Hepatocyte (in vitro differentiated cells): ENCODE measurements around the gene CALD1. TPM values are rescaled to one million over a fixed set of nuclear protein-coding genes. Genes with fewer than 3 reads are reported as not detected.

Source experiments
- DNase-seq: peaks from one replicate; pipeline ENCODE4 v3.0.0-alpha.2; 2016; ENCODE audit warnings: low spot score
- H2AFZ ChIP-seq: fragments of 200-600 bp; sonication (generic); 2 replicates; pipeline ENCODE4 v1.6.0; 2016; ENCODE audit warnings: antibody characterized with exemption, mild to moderate bottlenecking
- H3K27ac ChIP-seq: fragments of 200-600 bp; sonication (generic); 2 replicates; pipeline ENCODE4 v1.5.1; 2016; ENCODE audit warnings: mild to moderate bottlenecking
- H3K27me3 ChIP-seq: fragments of 200-600 bp; sonication (generic); 2 replicates; pipeline ENCODE4 v1.6.1; 2016
- H3K36me3 ChIP-seq: fragments of 200-600 bp; sonication (generic); replicated peaks from 2 replicates; pipeline ENCODE4 v1.5.1; 2016; ENCODE audit warnings: low read depth; ENCODE audit not compliant: insufficient read depth
- H3K4me1 ChIP-seq: fragments of 200-600 bp; sonication (generic); 2 replicates; pipeline ENCODE4 v1.5.1; 2016; ENCODE audit warnings: mild to moderate bottlenecking, moderate library complexity; ENCODE audit not compliant: insufficient read depth
- H3K4me2 ChIP-seq: fragments of 200-600 bp; sonication (generic); 2 replicates; pipeline ENCODE4 v1.6.0; 2016
- H3K4me3 ChIP-seq: fragments of 200-600 bp; sonication (generic); 2 replicates; pipeline ENCODE4 v1.5.1; 2016; ENCODE audit warnings: mild to moderate bottlenecking
- H3K79me2 ChIP-seq: fragments of 200-600 bp; sonication (generic); 2 replicates; pipeline ENCODE4 v1.6.0; 2017; ENCODE audit warnings: mild to moderate bottlenecking
- H3K9me2 ChIP-seq: fragments of 200-600 bp; sonication (generic); replicated peaks from 2 replicates; pipeline ENCODE4 v1.6.0; 2017; ENCODE audit warnings: mild to moderate bottlenecking; ENCODE audit not compliant: insufficient read depth
- H3K9me3 ChIP-seq: fragments of 200-600 bp; sonication (generic); 2 replicates; pipeline ENCODE4 v1.5.1; 2016; ENCODE audit warnings: low read depth, mild to moderate bottlenecking
- H4K20me1 ChIP-seq: fragments of 200-600 bp; sonication (generic); 2 replicates; pipeline ENCODE4 v1.6.0; 2016; ENCODE audit warnings: mild to moderate bottlenecking; ENCODE audit not compliant: insufficient read depth, poor library complexity, severe bottlenecking
- EZH2 ChIP-seq: fragments of 200-600 bp; sonication (generic); IDR thresholded peaks from 2 replicates; pipeline ENCODE4 v1.6.1; 2016; ENCODE audit warnings: antibody characterized with exemption, mild to moderate bottlenecking, borderline replicate concordance
- polyA plus RNA-seq: library from polyadenylated mRNA; unstranded; fragments of >200 nt; fragmentation: Nextera tagmentation; extraction: Ambion mirVana; gene quantifications from 2 replicates; pipeline ENCODE4 v1.2.1, GENCODE V29; 2016
- small RNA-seq: library from RNA; depleted of rRNA; stranded (forward); fragments of <200 nt; gene quantifications from one replicate; pipeline ENCODE3, GENCODE V24; 2014
- total RNA-seq: library from RNA; depleted of rRNA; stranded (reverse); fragments of >200 nt; gene quantifications from 2 replicates; pipeline ENCODE4 v1.2.3, GENCODE V29; 2014
- TF ChIP-seq, protein P1 (sequence below): fragments of 200-600 bp; sonication (generic); IDR thresholded peaks from 2 replicates; pipeline ENCODE4 v1.5.1; 2016; ENCODE audit warnings: antibody characterized with exemption, mild to moderate bottlenecking; ENCODE audit not compliant: poor library complexity

CALD1 gene
- total and polyA plus RNA-seq, 2 experiments from 2014 or later, result 207 to 333 TPM

DNA sequence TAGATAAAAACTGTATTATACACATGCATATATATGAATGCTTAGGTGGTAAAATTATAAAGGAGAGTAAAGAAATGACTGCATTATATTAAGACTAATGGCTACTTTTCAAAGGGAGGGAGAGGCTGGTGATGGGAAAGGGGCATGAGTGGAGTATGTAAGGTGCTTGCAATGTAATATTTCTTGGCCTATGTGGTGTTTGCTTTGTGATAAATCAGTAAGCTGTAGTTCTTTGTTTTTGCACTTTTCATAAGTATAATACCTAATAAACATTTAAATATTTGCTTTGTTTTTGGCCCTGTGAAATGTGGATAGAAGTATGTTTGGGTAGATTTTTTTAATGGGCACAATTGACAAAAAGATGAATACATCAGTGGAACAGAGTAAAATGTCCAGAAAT, 232.8 kb downstream of the CALD1 start:
- H3K27ac ChIP-seq, result no peak overlapping the region
- H4K20me1 ChIP-seq, result no peaks in the 10 kb centered on the region
- no peaks in the 10 kb centered on the region for H3K9me2 ChIP-seq
- no peak overlapping the region for H3K4me2 ChIP-seq
- no peaks in the 10 kb centered on the region for H3K27me3 ChIP-seq
- no peak overlapping the region for H2AFZ ChIP-seq
- H3K9me3 ChIP-seq, result no peaks in the 10 kb centered on the region
- no peaks in the 10 kb centered on the region for H3K4me1 ChIP-seq
- no peaks in the 10 kb centered on the region for H3K36me3 ChIP-seq
- H3K79me2 ChIP-seq, result no peaks in the 10 kb centered on the region
- no peak for DNase-seq
- TF ChIP-seq, protein P1, sequence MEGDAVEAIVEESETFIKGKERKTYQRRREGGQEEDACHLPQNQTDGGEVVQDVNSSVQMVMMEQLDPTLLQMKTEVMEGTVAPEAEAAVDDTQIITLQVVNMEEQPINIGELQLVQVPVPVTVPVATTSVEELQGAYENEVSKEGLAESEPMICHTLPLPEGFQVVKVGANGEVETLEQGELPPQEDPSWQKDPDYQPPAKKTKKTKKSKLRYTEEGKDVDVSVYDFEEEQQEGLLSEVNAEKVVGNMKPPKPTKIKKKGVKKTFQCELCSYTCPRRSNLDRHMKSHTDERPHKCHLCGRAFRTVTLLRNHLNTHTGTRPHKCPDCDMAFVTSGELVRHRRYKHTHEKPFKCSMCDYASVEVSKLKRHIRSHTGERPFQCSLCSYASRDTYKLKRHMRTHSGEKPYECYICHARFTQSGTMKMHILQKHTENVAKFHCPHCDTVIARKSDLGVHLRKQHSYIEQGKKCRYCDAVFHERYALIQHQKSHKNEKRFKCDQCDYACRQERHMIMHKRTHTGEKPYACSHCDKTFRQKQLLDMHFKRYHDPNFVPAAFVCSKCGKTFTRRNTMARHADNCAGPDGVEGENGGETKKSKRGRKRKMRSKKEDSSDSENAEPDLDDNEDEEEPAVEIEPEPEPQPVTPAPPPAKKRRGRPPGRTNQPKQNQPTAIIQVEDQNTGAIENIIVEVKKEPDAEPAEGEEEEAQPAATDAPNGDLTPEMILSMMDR, result no peak
- TF ChIP-seq EZH2, result no peak
- no peak overlapping the region for H3K4me3 ChIP-seq

Small RNA genes lying within 50 kb of the gene (small RNA-seq; reads per million reads assigned to genes)
- gene TUBB3P2, result not detected

Other genes with a start within 250 kb of the CALD1 start
- 4.8 and 6.3 TPM in 2 replicates for gene AKR1B15, start 230.5 kb upstream of the CALD1 start, total RNA-seq
- 13.7 and 14.1 TPM in 2 replicates for gene AKR1B15, start 230.5 kb upstream of the CALD1 start, polyA plus RNA-seq
- 23.2 and 25.0 TPM in 2 replicates for gene BPGM, start 132.8 kb upstream of the CALD1 start, total RNA-seq
- gene BPGM, start 132.8 kb upstream of the CALD1 start, polyA plus RNA-seq, result 25.7 and 37.6 TPM in 2 replicates
- gene AGBL3, start 206.9 kb downstream of the CALD1 start, total RNA-seq, result 4.4 and 6.4 TPM in 2 replicates
- gene AGBL3, start 206.9 kb downstream of the CALD1 start, polyA plus RNA-seq, result 2.3 and 3.4 TPM in 2 replicates